ENCODE measurements around the gene TBC1D22A.

The TBC1D22A gene

DNA sequence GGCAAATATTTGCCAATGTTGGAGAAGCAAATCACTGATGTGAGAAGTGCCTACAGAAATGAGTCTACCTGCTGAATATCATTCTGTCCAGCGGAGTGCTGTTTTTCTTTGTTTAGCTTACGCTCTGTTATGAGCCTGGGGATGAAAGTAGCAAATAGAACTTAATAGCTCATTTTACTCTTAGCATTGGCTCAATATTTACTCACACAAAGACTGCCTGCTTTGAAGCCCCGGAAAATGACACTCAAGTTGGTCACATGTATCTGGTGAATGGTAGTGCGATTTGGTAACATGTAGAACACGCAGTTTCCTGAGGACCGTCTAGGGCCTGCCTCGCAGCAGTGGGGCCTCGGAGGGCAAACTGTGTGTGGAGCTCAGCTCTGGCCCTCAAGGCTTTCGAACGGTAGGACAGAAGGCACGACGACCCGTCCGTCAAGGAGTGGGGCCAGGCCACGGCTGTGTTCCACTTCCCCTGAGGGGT lies 38.9 kb downstream of the TBC1D22A start:
- peaks cover 11% of the 10 kb centered on the region for H3K36me3 Mint-ChIP-seq (ENCODE audit: low read depth)
- no peak overlapping the region for H3K27ac Mint-ChIP-seq
- H3K4me3 Mint-ChIP-seq, result no peak overlapping the region
- TF ChIP-seq, protein P1, sequence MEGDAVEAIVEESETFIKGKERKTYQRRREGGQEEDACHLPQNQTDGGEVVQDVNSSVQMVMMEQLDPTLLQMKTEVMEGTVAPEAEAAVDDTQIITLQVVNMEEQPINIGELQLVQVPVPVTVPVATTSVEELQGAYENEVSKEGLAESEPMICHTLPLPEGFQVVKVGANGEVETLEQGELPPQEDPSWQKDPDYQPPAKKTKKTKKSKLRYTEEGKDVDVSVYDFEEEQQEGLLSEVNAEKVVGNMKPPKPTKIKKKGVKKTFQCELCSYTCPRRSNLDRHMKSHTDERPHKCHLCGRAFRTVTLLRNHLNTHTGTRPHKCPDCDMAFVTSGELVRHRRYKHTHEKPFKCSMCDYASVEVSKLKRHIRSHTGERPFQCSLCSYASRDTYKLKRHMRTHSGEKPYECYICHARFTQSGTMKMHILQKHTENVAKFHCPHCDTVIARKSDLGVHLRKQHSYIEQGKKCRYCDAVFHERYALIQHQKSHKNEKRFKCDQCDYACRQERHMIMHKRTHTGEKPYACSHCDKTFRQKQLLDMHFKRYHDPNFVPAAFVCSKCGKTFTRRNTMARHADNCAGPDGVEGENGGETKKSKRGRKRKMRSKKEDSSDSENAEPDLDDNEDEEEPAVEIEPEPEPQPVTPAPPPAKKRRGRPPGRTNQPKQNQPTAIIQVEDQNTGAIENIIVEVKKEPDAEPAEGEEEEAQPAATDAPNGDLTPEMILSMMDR (IDR thresholded peaks at IDR 0.05; ENCODE audit: unreplicated experiment in 3 of 3), result no peak
- no peaks in the 10 kb centered on the region for H3K9me3 Mint-ChIP-seq
- no peaks in the 10 kb centered on the region for H3K27me3 Mint-ChIP-seq (ENCODE audit: low read depth)
- peaks cover 22% of the 10 kb centered on the region for H3K4me1 Mint-ChIP-seq

GRCh38 chr22:46801826-46802607 lies 39.6 kb downstream of the TBC1D22A start:
- no peaks in the 10 kb centered on the region for H3K27me3 Mint-ChIP-seq (ENCODE audit: low read depth)
- no peak overlapping the region for H3K4me3 Mint-ChIP-seq
- TF ChIP-seq, protein P1 (IDR thresholded peaks at IDR 0.05; ENCODE audit: unreplicated experiment in 3 of 3), result no peak
- no peak overlapping the region for H3K27ac Mint-ChIP-seq
- peaks cover 18% of the 10 kb centered on the region for H3K36me3 Mint-ChIP-seq (ENCODE audit: low read depth)
- no peaks in the 10 kb centered on the region for H3K9me3 Mint-ChIP-seq
- peaks cover 20% of the 10 kb centered on the region for H3K4me1 Mint-ChIP-seq

DNA sequence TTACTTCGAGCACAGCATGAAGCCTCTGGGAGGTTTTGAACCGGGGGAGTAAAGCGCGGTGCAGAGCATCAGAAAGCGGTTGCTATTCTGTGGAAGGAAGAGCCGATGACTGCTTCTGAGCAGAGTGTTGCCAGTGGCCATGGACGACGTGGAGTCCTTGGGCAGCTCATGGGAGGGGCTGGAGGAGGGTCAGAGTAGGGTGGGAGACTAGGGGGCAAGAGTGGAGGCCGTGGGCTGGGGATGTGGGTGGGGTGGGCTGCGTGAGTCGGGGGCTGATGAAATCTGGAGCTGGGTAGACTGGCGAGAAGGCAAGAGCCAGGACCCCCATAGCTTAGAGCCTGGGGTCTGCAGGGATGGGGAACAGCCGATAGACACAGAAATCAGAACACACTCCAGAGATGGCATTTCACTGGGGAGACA lies 40.2 kb downstream of the TBC1D22A start:
- no peaks in the 10 kb centered on the region for H3K27me3 Mint-ChIP-seq (ENCODE audit: low read depth)
- H3K4me3 Mint-ChIP-seq, result no peak overlapping the region
- H3K36me3 Mint-ChIP-seq (ENCODE audit: low read depth), result peaks cover 24% of the 10 kb centered on the region
- no peak overlapping the region for H3K27ac Mint-ChIP-seq
- TF ChIP-seq, protein P1 (IDR thresholded peaks at IDR 0.05; ENCODE audit: unreplicated experiment in 3 of 3), result no peak
- H3K4me1 Mint-ChIP-seq, result peaks cover 14% of the 10 kb centered on the region
- no peaks in the 10 kb centered on the region for H3K9me3 Mint-ChIP-seq

DNA sequence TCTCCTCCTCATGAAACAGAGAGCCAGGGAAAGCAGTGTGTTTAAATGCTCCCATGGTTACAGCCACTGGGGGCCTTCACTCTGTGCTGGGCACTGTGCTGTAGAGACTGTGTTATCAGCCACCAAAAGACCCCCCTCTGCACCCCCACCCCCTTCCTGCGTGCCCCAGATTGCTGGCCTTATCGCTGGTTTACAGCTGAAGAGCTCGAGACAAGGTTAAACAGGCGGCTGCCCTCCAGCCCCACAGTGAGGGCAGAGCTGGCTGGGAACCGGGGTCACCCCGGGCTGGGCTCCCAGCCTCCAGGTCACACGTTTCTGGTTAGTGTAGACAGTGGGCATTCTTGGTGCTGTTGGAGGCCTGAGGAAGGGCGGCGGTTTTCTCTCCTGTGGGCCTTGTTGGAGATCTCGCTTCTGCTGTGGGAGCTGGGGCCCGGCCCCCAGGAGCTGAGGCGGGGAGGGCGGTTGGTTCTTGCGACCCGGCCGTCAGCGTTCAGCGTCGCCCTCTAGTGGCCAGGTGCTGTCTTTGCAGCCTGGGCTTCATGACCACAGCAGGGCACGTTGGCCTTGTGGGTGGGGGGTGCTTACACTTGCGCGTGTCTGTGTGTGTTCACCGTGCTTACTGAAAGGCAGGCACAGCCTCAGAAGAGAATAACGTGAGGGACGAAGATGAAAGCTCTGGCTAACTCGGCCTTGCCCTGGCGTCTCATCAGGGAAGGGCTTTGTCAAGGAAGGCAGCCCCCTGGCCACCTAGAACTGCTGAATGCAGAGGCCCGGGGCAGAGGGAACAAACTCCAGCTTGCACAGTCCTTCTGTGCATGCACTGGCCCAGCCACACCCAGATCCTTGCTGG lies 40.8 kb downstream of the TBC1D22A start:
- Mint-ChIP-seq H3K4me3 (no peak overlapping the region), H3K36me3 (ENCODE audit: low read depth) (peaks cover 26% of the 10 kb centered on the region), H3K4me1 (peaks cover 12% of the 10 kb centered on the region), H3K27me3 (ENCODE audit: low read depth) (no peaks in the 10 kb centered on the region), H3K27ac (no peak overlapping the region), H3K9me3 (no peaks in the 10 kb centered on the region)
- TF ChIP-seq, protein P1 (IDR thresholded peaks at IDR 0.05; ENCODE audit: unreplicated experiment in 3 of 3), result peak; percentile 80 to 92 (median 86)

- peaks cover 23% of the 10 kb centered on the region for H3K36me3 Mint-ChIP-seq (ENCODE audit: low read depth)
- no peak overlapping the region for H3K4me3 Mint-ChIP-seq
- no peaks in the 10 kb centered on the region for H3K9me3 Mint-ChIP-seq
- no peak overlapping the region for H3K27ac Mint-ChIP-seq
- TF ChIP-seq, protein P1 (IDR thresholded peaks at IDR 0.05; ENCODE audit: unreplicated experiment in 3 of 3), result no peak
- peaks cover 6% of the 10 kb centered on the region for H3K4me1 Mint-ChIP-seq
- H3K27me3 Mint-ChIP-seq (ENCODE audit: low read depth), result no peaks in the 10 kb centered on the region
These were observed 41.5 kb downstream of the TBC1D22A start for GRCh38 chr22:46803936-46804335.
